ENCODE results near the gene EIPR1. TPM values are rescaled to one million over a fixed set of nuclear protein-coding genes. Genes with fewer than 3 reads are reported as not detected.

EIPR1 gene
- total and polyA plus RNA-seq, 2 of the 4 experiments (the other 2 are of a cell fraction): 46.5 to 67.4 TPM

GRCh38 chr2:3314626-3315025 is 63.0 kb downstream of the EIPR1 start:
- H3K9me3 ChIP-seq (ENCODE audit: control insufficient read depth, insufficient read depth, low read length): no peaks in the 10 kb centered on the region
- no peak overlapping the region for H4K91ac ChIP-seq (ENCODE audit: insufficient read depth, low read depth, low read length)
- H2AFZ ChIP-seq (replicated peaks; ENCODE audit: low read length, poor library complexity): no peak overlapping the region
- in situ Hi-C loops (cut with MboI; ENCODE audit: low sequenced_read_pairs): no loop called here
- 86% methylated on average over 6 of the region's 9 CpGs; no CpG with 5 or more reads in 1 of the 2 experiments for WGBS, 2 experiments (ENCODE audit: extremely low coverage in 2 of 2, insufficient read length in 1 of 2)
- no peak overlapping the region for H3K14ac ChIP-seq (replicated peaks; ENCODE audit: low read depth, low read length)
- no peak overlapping the region for H3K9ac ChIP-seq (ENCODE audit: low read depth, low read length)
- H2AK5ac ChIP-seq (ENCODE audit: low read depth, low read length): no peak overlapping the region
- intact Hi-C loops (cut with micrococcal nuclease): no loop called here
- DNase-seq (no peak), ATAC-seq (ENCODE audit: low read depth) (no peak)
- no peak overlapping the region for H3K23ac ChIP-seq (ENCODE audit: low read depth, low read length)
- no peak overlapping the region for H2BK120ac ChIP-seq (ENCODE audit: low read depth, low read length)
- H2BK15ac ChIP-seq (ENCODE audit: low read depth, low read length): no peak overlapping the region
- H3K79me1 ChIP-seq (ENCODE audit: low read depth in 1 of 2, low read length in 2 of 2): peaks cover 15 to 22% of the 10 kb centered on the region in 2 experiments
- H4K20me1 ChIP-seq (ENCODE audit: insufficient read depth, low read length): peaks cover 7% of the 10 kb centered on the region; the same call in 1 of the 2 replicates
- no peak for TF ChIP-seq MAZ (IDR thresholded peaks at IDR 0.05; ENCODE audit: borderline replicate concordance, low read depth, low read length)
- TF ChIP-seq CHD1 (IDR thresholded peaks at IDR 0.05; ENCODE audit: low read depth, low read length): no peak
- TF ChIP-seq RFX5 (IDR thresholded peaks at IDR 0.05; ENCODE audit: low read depth, low read length): no peak
- TF ChIP-seq CTCF (conservative IDR thresholded peaks at IDR 0.05; ENCODE audit: low read depth, low read length): no peak
- no peak for TF ChIP-seq BHLHE40 (IDR thresholded peaks at IDR 0.05; ENCODE audit: low read depth, low read length)
- no peak for TF ChIP-seq MXI1 (IDR thresholded peaks at IDR 0.05; ENCODE audit: borderline replicate concordance, low read depth, low read length)
- TF ChIP-seq USF2 (IDR thresholded peaks at IDR 0.05; ENCODE audit: low read depth, low read length): no peak
- TF ChIP-seq CEBPB (IDR thresholded peaks at IDR 0.05; ENCODE audit: low read depth, low read length): no peak
- TF ChIP-seq RCOR1 (IDR thresholded peaks at IDR 0.05; ENCODE audit: insufficient replicate concordance, low read length): no peak
- no peak for TF ChIP-seq SMC3 (IDR thresholded peaks at IDR 0.05; ENCODE audit: low read depth, low read length)
- no peak for TF ChIP-seq ELK1 (IDR thresholded peaks at IDR 0.05; ENCODE audit: borderline replicate concordance, low read depth, low read length)
- no peak for TF ChIP-seq NFE2L2 (IDR thresholded peaks at IDR 0.05; ENCODE audit: low read depth, low read length)
- TF ChIP-seq FOS (IDR thresholded peaks at IDR 0.05; ENCODE audit: low read depth, low read length): no peak
- ChIA-PET CTCF (no interaction called here), POLR2A (ENCODE audit: unreplicated experiment) (no interaction called here)
- no peaks in the 10 kb centered on the region for H3K36me3 ChIP-seq (ENCODE audit: control insufficient read depth, insufficient read depth, low read length)
- dilution Hi-C loops (cut with HindIII; ENCODE audit: low sequenced_read_pairs, unreplicated experiment): no loop called here
- no TSS peak for BruUV-seq (replicated peaks)
- no peak overlapping the region for H2AK9ac ChIP-seq (replicated peaks; ENCODE audit: low read depth, low read length, poor library complexity)
- H2BK5ac ChIP-seq (ENCODE audit: low read depth, low read length, poor library complexity, severe bottlenecking): no peak overlapping the region
- H3K4me3 ChIP-seq (ENCODE audit: insufficient read depth, low read depth, low read length): no peak overlapping the region
- no peak overlapping the region for H3K18ac ChIP-seq (ENCODE audit: low read depth, low read length)
- H2BK20ac ChIP-seq (ENCODE audit: low read depth, low read length): no peak overlapping the region
- no peaks in the 10 kb centered on the region for H3K27me3 ChIP-seq (ENCODE audit: control insufficient read depth, insufficient read depth, low read length)
- H3K4me2 ChIP-seq (ENCODE audit: low read depth, low read length): no peak overlapping the region
- no peak overlapping the region for H3K4ac ChIP-seq (ENCODE audit: low read depth, low read length)
- peaks cover 2% of the 10 kb centered on the region; the same call in 1 of the 2 replicates for H3K4me1 ChIP-seq (ENCODE audit: control insufficient read depth, insufficient read depth, low read length)
- no peak overlapping the region for H3K27ac ChIP-seq (ENCODE audit: insufficient read depth, low read length)
- no peak overlapping the region for H3K56ac ChIP-seq (ENCODE audit: extremely low read depth, insufficient read depth, low read length)
- H4K5ac ChIP-seq (ENCODE audit: low read depth, low read length): no peak overlapping the region
- H3K9me1 ChIP-seq (ENCODE audit: insufficient read depth, low read length): peaks cover 5% of the 10 kb centered on the region; the same call in 1 of the 2 replicates
- no peak overlapping the region for H4K8ac ChIP-seq (ENCODE audit: low read depth in 2 of 2, low read length in 2 of 2)

Data from IMR-90 (cell line).